ENCODE data around the gene RFX5.
"Not testable (repeated sequence)": the region's sequence is repeated elsewhere in the genome, so short reads cannot be mapped to it uniquely, and the experiment has no call there.

Gene RFX5

DNA sequence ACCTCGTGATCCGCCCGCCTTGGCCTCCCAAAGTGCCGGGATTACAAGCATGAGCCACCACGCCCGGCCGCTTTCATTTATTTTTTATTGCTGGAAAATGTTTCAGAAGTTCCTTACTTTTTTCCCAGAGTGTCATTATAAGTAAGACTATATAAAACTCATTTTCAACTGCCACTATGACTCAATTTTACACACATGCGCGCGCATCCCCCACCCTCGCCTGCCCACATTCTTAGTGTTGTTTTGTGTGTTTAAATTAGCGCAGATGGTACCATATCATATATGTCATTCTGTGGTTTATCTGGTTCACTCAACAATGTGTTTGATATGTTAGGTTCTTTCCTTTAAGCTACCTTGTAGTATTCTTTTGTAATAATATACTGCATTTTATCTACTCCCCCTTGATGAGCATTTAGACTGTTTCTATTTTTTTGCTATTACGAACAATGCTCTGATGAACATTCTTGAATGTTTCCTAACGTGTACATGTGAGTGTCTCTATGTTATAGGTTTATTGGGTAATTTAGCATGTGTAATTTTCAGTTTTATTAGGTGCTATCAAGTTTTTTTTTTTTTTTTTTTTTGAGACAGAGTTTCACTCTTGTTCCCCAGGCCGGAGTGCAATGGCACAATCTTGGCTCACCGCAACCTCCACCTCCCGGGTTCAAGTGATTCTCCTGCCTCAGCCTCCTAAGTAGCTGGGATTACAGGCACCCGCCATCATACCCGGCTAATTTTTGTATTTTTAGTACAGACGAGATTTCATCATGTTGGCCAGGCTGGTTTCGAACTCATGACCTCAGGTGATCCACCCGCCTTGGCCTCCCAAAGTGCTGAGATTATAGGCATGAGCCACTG lies 43.4 kb upstream of the RFX5 start:
- not testable (repeated sequence) for H3K36me3 ChIP-seq (ENCODE audit: control insufficient read depth in 1 of 2, insufficient read depth in 2 of 2, low read length in 2 of 2); H2BK120ac ChIP-seq (ENCODE audit: insufficient read depth, low read length, poor library complexity); H4K12ac ChIP-seq (ENCODE audit: low read depth, low read length)

DNA sequence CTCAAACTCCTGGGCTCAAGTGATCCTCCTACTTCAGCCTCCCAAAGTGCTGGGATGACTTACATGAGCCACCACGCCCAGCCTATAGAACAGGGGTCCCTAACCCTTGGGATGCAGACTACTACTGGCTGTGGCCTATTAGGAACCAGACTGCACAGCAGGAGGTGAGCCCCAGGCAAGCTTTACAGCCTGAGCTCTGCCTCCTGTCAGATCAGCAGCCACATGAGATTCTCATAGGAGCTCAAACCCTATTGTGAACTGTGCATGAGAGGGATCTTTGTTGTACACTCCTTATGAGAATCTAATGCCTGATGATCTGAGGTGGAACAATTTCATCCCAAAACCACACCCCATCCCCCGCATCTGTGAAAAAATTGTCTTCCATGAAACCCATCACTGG lies 39.0 kb upstream of the RFX5 start:
- H2BK5ac ChIP-seq (ENCODE audit: low read depth, low read length, poor library complexity), result no peak overlapping the region
- no peak overlapping the region for H2AK5ac ChIP-seq (ENCODE audit: low read length)
- DNase-seq, result no peak
- H3K9ac ChIP-seq (ENCODE audit: low read length), result no peak overlapping the region
- H4K8ac ChIP-seq (ENCODE audit: low read depth, low read length), result no peak overlapping the region
- no peak overlapping the region for H3K4me2 ChIP-seq (ENCODE audit: low read length)
- H2BK12ac ChIP-seq (ENCODE audit: low read length), result no peak overlapping the region
- no peaks in the 10 kb centered on the region for H3K36me3 ChIP-seq (ENCODE audit: control insufficient read depth in 1 of 2, insufficient read depth in 2 of 2, low read length in 2 of 2)
- no peaks in the 10 kb centered on the region for H3K9me3 ChIP-seq (ENCODE audit: insufficient read depth, low read depth, low read length)
- no peak overlapping the region for H4K91ac ChIP-seq (ENCODE audit: low read depth, low read length)
- WGBS (ENCODE audit: extremely low coverage, insufficient coverage, insufficient read length), result no CpG with 5 or more reads among the region's 2 CpGs
- no peak overlapping the region for H2BK120ac ChIP-seq (ENCODE audit: insufficient read depth, low read length, poor library complexity)
- H4K12ac ChIP-seq (ENCODE audit: low read depth, low read length), result no peak overlapping the region
- H3K4me3 ChIP-seq (ENCODE audit: low read depth, low read length), result no peak overlapping the region
- H3K23ac ChIP-seq (ENCODE audit: low read length), result no peak overlapping the region
- H3K4me1 ChIP-seq (ENCODE audit: control insufficient read depth in 1 of 2, insufficient read depth in 2 of 2, low read length in 2 of 2), result no peaks in the 10 kb centered on the region
- H3K27ac ChIP-seq (ENCODE audit: low read depth, low read length), result no peak overlapping the region
- H3K27me3 ChIP-seq (ENCODE audit: insufficient read depth, low read length), result no peaks in the 10 kb centered on the region
- no peak overlapping the region for H3K14ac ChIP-seq (ENCODE audit: low read length)
- no peaks in the 10 kb centered on the region for H3K79me2 ChIP-seq (ENCODE audit: control insufficient read depth, insufficient read depth, low read length, poor library complexity)
- no peak overlapping the region for H2AFZ ChIP-seq (ENCODE audit: insufficient read depth, low read length, poor library complexity)
- H3K4ac ChIP-seq (ENCODE audit: low read depth, low read length), result no peak overlapping the region
- H3K18ac ChIP-seq (ENCODE audit: low read length), result no peak overlapping the region
- H3K79me1 ChIP-seq (ENCODE audit: low read length), result no peaks in the 10 kb centered on the region

More for the DNA sequence above, 43.4 kb upstream of the RFX5 start:
- H3K14ac ChIP-seq (ENCODE audit: low read length); H2BK5ac ChIP-seq (ENCODE audit: low read depth, low read length, poor library complexity); H3K9ac ChIP-seq (ENCODE audit: low read length); H3K4me3 ChIP-seq (ENCODE audit: low read depth, low read length); H3K23ac ChIP-seq (ENCODE audit: low read length); H3K18ac ChIP-seq (ENCODE audit: low read length); H2AK5ac ChIP-seq (ENCODE audit: low read length); H3K9me3 ChIP-seq (ENCODE audit: insufficient read depth, low read depth, low read length); H3K4ac ChIP-seq (ENCODE audit: low read depth, low read length); H3K79me1 ChIP-seq (ENCODE audit: low read length); H3K27ac ChIP-seq (ENCODE audit: low read depth, low read length); H3K4me1 ChIP-seq (ENCODE audit: control insufficient read depth in 1 of 2, insufficient read depth in 2 of 2, low read length in 2 of 2); H2BK12ac ChIP-seq (ENCODE audit: low read length); H3K79me2 ChIP-seq (ENCODE audit: control insufficient read depth, insufficient read depth, low read length, poor library complexity); H2AFZ ChIP-seq (ENCODE audit: insufficient read depth, low read length, poor library complexity); H4K8ac ChIP-seq (ENCODE audit: low read depth, low read length); H3K27me3 ChIP-seq (ENCODE audit: insufficient read depth, low read length); DNase-seq; H3K4me2 ChIP-seq (ENCODE audit: low read length); H4K91ac ChIP-seq (ENCODE audit: low read depth, low read length): not testable (repeated sequence)
- no CpG with 5 or more reads among the region's 22 CpGs for WGBS (ENCODE audit: extremely low coverage, insufficient coverage, insufficient read length)

DNA sequence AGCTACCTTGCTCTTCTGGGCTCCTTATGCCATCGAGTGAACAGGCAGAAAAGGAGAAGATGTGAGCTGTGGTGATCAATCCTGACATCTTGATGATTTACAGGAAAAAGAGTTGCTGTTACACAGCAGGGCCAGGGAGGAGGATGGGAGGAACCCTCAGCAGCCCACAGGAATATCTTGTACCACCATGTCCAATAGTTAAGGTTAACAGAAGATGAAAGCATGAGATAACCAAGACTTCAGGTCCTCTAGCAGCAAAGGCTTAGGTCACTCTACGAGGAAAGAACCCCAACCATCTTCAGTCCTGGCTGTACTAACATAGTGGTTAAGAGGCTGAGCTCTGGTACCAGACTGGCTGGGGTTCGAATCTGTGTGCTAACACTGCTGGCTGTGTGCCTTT lies 37.5 kb upstream of the RFX5 start:
- WGBS (ENCODE audit: extremely low coverage, insufficient coverage, insufficient read length), result no CpG with 5 or more reads among the region's 3 CpGs
- H3K27me3 ChIP-seq (ENCODE audit: insufficient read depth, low read length), result no peaks in the 10 kb centered on the region
- H4K8ac ChIP-seq (ENCODE audit: low read depth, low read length), result no peak overlapping the region
- no peak overlapping the region for H3K4me3 ChIP-seq (ENCODE audit: low read depth, low read length)
- H3K9me3 ChIP-seq (ENCODE audit: insufficient read depth, low read depth, low read length), result no peaks in the 10 kb centered on the region
- H2AK5ac ChIP-seq (ENCODE audit: low read length), result no peak overlapping the region
- H3K79me1 ChIP-seq (ENCODE audit: low read length), result no peaks in the 10 kb centered on the region
- H3K23ac ChIP-seq (ENCODE audit: low read length), result no peak overlapping the region
- H3K4ac ChIP-seq (ENCODE audit: low read depth, low read length), result no peak overlapping the region
- no peak overlapping the region for H2AFZ ChIP-seq (ENCODE audit: insufficient read depth, low read length, poor library complexity)
- no peak overlapping the region for H3K18ac ChIP-seq (ENCODE audit: low read length)
- H3K4me2 ChIP-seq (ENCODE audit: low read length), result no peak overlapping the region
- H3K36me3 ChIP-seq (ENCODE audit: control insufficient read depth in 1 of 2, insufficient read depth in 2 of 2, low read length in 2 of 2), result no peaks in the 10 kb centered on the region
- no peak overlapping the region for H3K14ac ChIP-seq (ENCODE audit: low read length)
- no peak overlapping the region for H2BK120ac ChIP-seq (ENCODE audit: insufficient read depth, low read length, poor library complexity)
- no peak overlapping the region for H2BK12ac ChIP-seq (ENCODE audit: low read length)
- H3K4me1 ChIP-seq (ENCODE audit: control insufficient read depth in 1 of 2, insufficient read depth in 2 of 2, low read length in 2 of 2), result no peaks in the 10 kb centered on the region
- DNase-seq, result no peak
- H4K12ac ChIP-seq (ENCODE audit: low read depth, low read length), result no peak overlapping the region
- H3K9ac ChIP-seq (ENCODE audit: low read length), result no peak overlapping the region
- H2BK5ac ChIP-seq (ENCODE audit: low read depth, low read length, poor library complexity), result no peak overlapping the region
- no peak overlapping the region for H3K27ac ChIP-seq (ENCODE audit: low read depth, low read length)
- no peak overlapping the region for H4K91ac ChIP-seq (ENCODE audit: low read depth, low read length)
- H3K79me2 ChIP-seq (ENCODE audit: control insufficient read depth, insufficient read depth, low read length, poor library complexity), result no peaks in the 10 kb centered on the region

DNA sequence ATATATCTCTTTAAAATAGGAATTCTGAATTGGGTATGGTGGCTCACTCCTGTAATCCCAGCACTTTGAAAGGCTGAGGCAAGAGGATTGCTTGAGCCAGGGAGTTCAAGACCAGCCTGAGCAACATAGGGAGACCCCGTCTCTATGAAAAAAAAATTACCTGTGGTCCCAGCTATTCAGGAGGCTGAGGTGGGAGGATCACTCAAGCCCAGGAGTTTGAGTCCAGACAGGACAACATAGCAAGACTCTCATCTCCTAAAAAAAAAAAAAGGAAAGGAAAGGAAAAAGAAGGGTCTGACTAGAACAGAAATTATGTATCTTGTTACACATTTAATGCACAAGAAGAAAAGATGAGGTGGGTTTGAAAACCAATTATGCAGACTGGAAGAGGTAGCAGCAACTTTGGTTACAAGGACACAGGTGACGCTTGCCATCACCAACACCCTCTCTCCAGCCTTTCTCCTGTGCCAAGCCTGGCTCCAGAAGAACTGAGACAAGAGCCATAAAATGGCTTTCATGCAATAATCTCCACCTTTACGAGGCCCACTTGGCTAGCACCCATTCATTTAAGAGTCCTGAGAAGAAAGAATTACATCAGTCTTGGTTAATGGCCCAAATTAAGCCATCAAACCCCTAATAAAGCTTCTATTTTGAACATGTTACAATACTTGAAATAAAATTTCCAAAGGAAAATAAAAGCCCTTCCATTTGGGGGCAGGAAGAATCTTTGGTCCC lies 30.3 kb upstream of the RFX5 start:
- Histone ChIP-seq H2BK5ac (ENCODE audit: low read depth, low read length, poor library complexity) (no peak overlapping the region), H2BK12ac (ENCODE audit: low read length) (no peak overlapping the region), H2AFZ (ENCODE audit: insufficient read depth, low read length, poor library complexity) (no peak overlapping the region), H3K18ac (ENCODE audit: low read length) (no peak overlapping the region), H3K9ac (ENCODE audit: low read length) (no peak overlapping the region), H3K79me2 (ENCODE audit: control insufficient read depth, insufficient read depth, low read length, poor library complexity) (peaks cover 2% of the 10 kb centered on the region), H2AK5ac (ENCODE audit: low read length) (no peak overlapping the region), H3K4me1 (ENCODE audit: control insufficient read depth in 1 of 2, insufficient read depth in 2 of 2, low read length in 2 of 2) (peaks cover 0 to 2% of the 10 kb centered on the region in 2 experiments), H3K4me3 (ENCODE audit: low read depth, low read length) (no peak overlapping the region), H4K91ac (ENCODE audit: low read depth, low read length) (no peak overlapping the region), H3K27ac (ENCODE audit: low read depth, low read length) (no peak overlapping the region), H4K12ac (ENCODE audit: low read depth, low read length) (no peak overlapping the region), H3K4me2 (ENCODE audit: low read length) (no peak overlapping the region), H3K79me1 (ENCODE audit: low read length) (peaks cover 2% of the 10 kb centered on the region), H3K9me3 (ENCODE audit: insufficient read depth, low read depth, low read length) (peaks cover 3% of the 10 kb centered on the region), H3K23ac (ENCODE audit: low read length) (no peak overlapping the region), H4K8ac (ENCODE audit: low read depth, low read length) (no peak overlapping the region), H3K36me3 (ENCODE audit: control insufficient read depth in 1 of 2, insufficient read depth in 2 of 2, low read length in 2 of 2) (no peaks in the 10 kb centered on the region), H3K4ac (ENCODE audit: low read depth, low read length) (no peak overlapping the region), H2BK120ac (ENCODE audit: insufficient read depth, low read length, poor library complexity) (no peak overlapping the region), H3K14ac (ENCODE audit: low read length) (no peak overlapping the region), H3K27me3 (ENCODE audit: insufficient read depth, low read length) (no peaks in the 10 kb centered on the region)
- no CpG with 5 or more reads among the region's 3 CpGs for WGBS (ENCODE audit: extremely low coverage, insufficient coverage, insufficient read length)
- no peak for DNase-seq

Data from trophoblast cell (in vitro differentiated cells and primary cell).